ENCODE measurements around the gene ELL2. TPM values are rescaled to one million over a fixed set of nuclear protein-coding genes. Genes with fewer than 3 reads are reported as not detected.
A peak's percentile ranks its signal among the peaks of the same experiment; 100 is the strongest.

ELL2 gene
- polyA plus RNA-seq, 1 experiment: 131 TPM

- peak overlapping the region; percentile 100 for H3K27ac ChIP-seq (ENCODE audit: low read depth, low read length)
- peak overlapping the region; percentile 28 for H3K4me3 ChIP-seq (ENCODE audit: low read depth, low read length)
- no peaks in the 10 kb centered on the region for H3K9me3 ChIP-seq (ENCODE audit: control insufficient read depth, insufficient read depth, low read length)
- peak; percentile 98 for DNase-seq (ENCODE audit: low read depth, low spot score)
- ChIA-PET CTCF (interaction anchor here (0.7 to 3.4 kb wide), 5 partner anchors 9 to 485 kb away, joined by 3 to 13 read pairs (median 5); no protein-coding TSS in a partner anchor), POLR2A (interaction anchor here (1.0 to 3.1 kb wide), 7 partner anchors 36 to 479 kb away, joined by 3 to 10 read pairs (median 5); partner anchors contain the start of gene GLRX)
- peak; percentile 98 for TF ChIP-seq CTCF (IDR thresholded peaks at IDR 0.05; ENCODE audit: low read depth, low read length)
- H3K27me3 ChIP-seq (ENCODE audit: control insufficient read depth, insufficient read depth, low read length): no peaks in the 10 kb centered on the region
Observed at GRCh38 chr5:95858661-95859595, 102.7 kb downstream of the ELL2 start.

GRCh38 chr5:95858023-95858461, 103.6 kb downstream of the ELL2 start:
- H3K4me3 ChIP-seq (ENCODE audit: low read depth, low read length): no peak overlapping the region
- TF ChIP-seq CTCF (IDR thresholded peaks at IDR 0.05; ENCODE audit: low read depth, low read length): no peak
- ChIA-PET CTCF (interaction anchor here (1.1 to 3.4 kb wide), 3 partner anchors 11 to 486 kb away, joined by 3 to 13 read pairs (median 10); no protein-coding TSS in a partner anchor), POLR2A (interaction anchor here (0.6 to 3.1 kb wide), 7 partner anchors 35 to 576 kb away, joined by 3 to 10 read pairs (median 5); partner anchors contain the start of gene GLRX)
- no peaks in the 10 kb centered on the region for H3K27me3 ChIP-seq (ENCODE audit: control insufficient read depth, insufficient read depth, low read length)
- no peaks in the 10 kb centered on the region for H3K9me3 ChIP-seq (ENCODE audit: control insufficient read depth, insufficient read depth, low read length)
- DNase-seq (ENCODE audit: low read depth, low spot score): peak; percentile 77
- H3K27ac ChIP-seq (ENCODE audit: low read depth, low read length): peak overlapping the region; percentile 100

DNA sequence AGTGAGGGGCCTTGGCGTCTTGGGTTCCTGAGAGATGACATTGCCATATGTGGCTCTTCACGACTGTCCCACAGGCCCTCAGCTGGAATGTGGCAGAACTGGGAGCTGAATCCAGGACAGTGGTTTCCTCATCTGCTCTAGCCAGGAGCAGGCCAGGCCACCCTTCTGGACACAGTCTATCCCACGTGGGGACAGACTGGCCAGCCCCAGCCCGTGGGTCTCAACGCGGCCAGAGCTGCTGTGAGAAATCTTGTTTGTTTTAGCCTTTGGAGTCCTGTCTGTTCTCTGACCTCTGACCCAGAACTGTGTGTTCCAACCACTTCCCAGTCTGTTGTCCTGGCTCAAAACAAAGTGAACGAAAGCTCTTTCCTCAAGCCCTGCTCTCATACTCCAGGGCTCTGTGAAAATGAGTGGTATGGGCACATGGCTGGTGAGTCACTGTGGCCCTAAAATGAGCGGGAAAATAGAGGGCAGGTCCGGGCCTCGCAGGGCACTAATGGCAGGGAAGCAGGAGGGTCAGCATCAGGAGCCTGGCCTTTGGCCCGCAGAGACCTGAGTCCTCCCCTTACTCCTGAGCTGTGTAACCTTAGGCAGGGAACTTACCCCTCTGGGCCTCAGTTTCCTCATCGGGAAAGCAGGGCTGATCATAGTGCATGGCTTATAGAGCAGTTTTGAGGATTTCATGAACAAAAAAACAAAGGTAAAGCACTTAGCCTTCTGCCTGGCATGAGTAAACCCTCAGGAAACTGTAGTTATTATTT, 104.3 kb downstream of the ELL2 start:
- peak overlapping the region; percentile 100 for H3K27ac ChIP-seq (ENCODE audit: low read depth, low read length)
- H3K27me3 ChIP-seq (ENCODE audit: control insufficient read depth, insufficient read depth, low read length): no peaks in the 10 kb centered on the region
- no peak for TF ChIP-seq CTCF (IDR thresholded peaks at IDR 0.05; ENCODE audit: low read depth, low read length)
- no peaks in the 10 kb centered on the region for H3K9me3 ChIP-seq (ENCODE audit: control insufficient read depth, insufficient read depth, low read length)
- ChIA-PET CTCF (interaction anchor here (0.7 to 3.4 kb wide), 5 partner anchors 10 to 487 kb away, joined by 3 to 13 read pairs (median 4); no protein-coding TSS in a partner anchor), POLR2A (interaction anchor here (0.6 to 3.1 kb wide), 7 partner anchors 35 to 577 kb away, joined by 3 to 9 read pairs (median 3); partner anchors contain the start of gene GLRX)
- no peak overlapping the region for H3K4me3 ChIP-seq (ENCODE audit: low read depth, low read length)
- peak; percentile 58 for DNase-seq (ENCODE audit: low read depth, low spot score)

- Histone ChIP-seq H3K9me3 (ENCODE audit: control insufficient read depth, insufficient read depth, low read length) (no peaks in the 10 kb centered on the region; the same call in 1 of the 2 replicates), H3K4me3 (ENCODE audit: low read depth, low read length) (no peak overlapping the region), H3K27ac (ENCODE audit: low read depth, low read length) (no peak overlapping the region), H3K27me3 (ENCODE audit: control insufficient read depth, insufficient read depth, low read length) (no peaks in the 10 kb centered on the region)
- ChIA-PET CTCF (interaction anchor here (1.4 to 3.4 kb wide), 2 partner anchors 10 to 480 kb away, joined by 10 to 13 read pairs; no protein-coding TSS in a partner anchor), POLR2A (interaction anchor here (2.1 kb wide), 1 partner anchor 34 kb away, joined by 6 read pairs; the partner anchor contains the start of gene GLRX)
- TF ChIP-seq CTCF (IDR thresholded peaks at IDR 0.05; ENCODE audit: low read depth, low read length): no peak
- DNase-seq (ENCODE audit: low read depth, low spot score): no peak
Observed at GRCh38 chr5:95856501-95856981, 105.1 kb downstream of the ELL2 start.
